Stimulated activated CD8-positive, alpha-beta memory T cell treated with anti-CD3 and anti-CD28 coated beads, Interleukin-4, amount 100 ng/mL, for 48 hours (primary cell): ENCODE measurements around the gene LCN1.
"Not testable (repeated sequence)": the region's sequence is repeated elsewhere in the genome, so short reads cannot be mapped to it uniquely, and the experiment has no call there.

Experiments used
- DNase-seq: peaks from one replicate; pipeline ENCODE4 v3.0.0-alpha.2; 2020

LCN1 gene

DNA sequence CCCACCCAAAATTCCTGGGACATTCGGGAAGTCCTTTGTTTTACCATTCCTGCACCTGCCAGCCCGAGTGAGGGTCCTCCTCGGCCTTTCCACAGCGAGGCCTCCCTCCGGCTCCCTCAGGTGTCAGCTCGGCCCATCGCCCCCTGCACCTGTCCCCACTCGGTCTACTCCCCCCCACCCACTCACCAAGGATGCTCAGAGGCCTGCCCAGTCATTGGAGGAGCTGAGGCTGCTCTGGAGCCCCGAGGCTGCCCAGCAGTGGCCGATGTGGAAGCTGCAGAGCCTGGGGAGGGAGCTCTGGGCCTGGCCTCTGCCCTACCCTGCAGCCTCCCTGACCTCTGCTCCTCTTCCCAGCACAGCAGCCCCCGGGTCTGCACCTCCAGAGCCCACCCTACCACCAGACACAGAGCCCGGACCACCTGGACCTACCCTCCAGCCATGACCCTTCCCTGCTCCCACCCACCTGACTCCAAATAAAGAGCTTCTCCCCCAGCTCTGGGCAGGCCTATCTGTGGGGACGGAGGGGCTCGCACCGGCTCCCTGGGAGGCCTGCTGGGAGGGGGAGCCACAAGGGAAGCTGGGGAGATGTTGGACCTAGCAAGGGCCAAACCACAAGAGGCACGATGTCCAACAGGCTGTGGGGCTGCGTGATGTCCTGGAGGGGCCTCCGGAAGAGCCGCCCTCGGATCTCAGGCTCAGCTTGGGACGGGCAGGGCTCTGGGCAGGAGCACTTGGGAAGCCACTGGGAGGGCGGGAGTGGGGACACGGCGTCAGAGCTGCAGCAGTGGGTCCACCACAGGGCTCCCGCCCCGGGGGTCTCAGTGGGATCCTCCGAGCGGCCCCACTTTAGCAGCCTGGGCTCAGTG is 28.5 kb downstream of the LCN1 start:
- not testable (repeated sequence) for DNase-seq

GRCh38 chr9:135550344-135550918 is 29.2 kb downstream of the LCN1 start:
- no peak for DNase-seq

DNA sequence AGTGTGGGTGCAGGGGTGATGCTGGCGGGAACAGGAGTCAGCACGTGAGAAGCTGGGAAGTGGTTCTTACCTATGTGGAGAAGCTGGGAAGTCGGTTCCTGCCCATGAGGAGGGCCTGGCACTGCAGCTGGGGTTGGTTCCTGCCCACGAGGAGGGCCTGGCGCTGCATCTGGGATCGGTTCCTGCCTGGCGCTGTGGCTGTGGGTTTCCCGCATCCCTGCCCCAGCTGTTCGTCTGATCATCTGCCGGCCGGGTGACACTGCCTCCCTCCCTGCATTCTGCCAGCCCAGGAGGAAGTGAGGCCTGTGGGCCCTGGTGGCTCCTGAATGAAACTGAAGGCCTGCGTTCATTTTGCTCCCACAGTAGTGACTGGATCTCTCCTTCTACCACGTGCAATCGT is 29.8 kb downstream of the LCN1 start:
- no peak for DNase-seq

DNA sequence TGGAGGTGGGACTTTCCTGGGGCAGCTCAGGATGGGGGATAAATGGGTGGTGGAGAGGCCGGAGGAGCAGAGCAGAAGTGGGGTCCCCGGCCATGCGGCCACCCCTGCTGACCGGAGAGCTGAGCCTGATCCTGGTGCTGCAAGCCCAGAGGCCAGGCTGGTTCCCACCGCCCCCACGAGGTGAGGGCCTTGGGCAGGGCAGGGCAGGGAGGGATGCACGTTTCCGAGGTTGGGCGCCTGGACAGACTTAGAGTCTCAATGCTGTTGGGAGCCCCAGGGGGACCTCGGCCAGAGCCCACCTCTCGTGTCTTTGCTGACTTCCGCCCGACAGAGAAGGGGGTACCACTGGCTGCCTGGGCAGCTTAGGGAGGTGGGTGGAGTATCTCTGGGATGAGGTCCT is 30.2 kb downstream of the LCN1 start:
- DNase-seq: no peak

DNA sequence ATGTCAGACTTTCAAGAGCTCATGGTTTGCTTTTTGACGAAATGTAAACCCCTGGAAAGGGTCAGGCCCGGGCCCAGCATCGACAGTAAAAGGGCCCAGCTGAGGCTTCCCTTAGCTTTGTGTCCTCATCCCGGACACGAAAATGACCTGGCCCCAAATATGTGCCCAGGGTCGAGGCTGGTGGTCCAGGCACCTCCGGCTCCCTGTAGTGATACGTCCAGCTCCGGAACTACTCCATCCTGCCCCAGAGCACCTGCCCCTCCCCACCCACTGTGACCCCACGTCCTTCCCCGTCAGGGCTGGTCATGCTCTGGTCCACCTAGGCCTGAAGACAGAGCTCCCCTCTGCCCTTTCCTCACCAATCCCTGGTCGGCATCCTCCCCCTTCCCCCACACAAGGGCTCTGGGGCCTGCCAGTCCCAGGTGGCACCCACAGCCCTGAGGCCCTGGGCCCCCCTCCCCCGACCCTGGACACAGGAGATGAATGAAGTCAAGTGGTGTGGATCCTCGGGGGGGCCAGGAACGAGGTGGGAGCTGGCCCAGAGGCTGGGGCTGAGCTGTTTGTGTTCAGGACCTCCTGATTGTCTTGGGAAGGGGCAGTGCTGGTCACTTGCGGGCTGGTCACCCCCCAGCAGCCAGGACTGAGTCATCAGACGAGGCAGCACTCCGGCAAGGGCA is 30.9 kb downstream of the LCN1 start:
- no peak for DNase-seq

- no peak for DNase-seq
Measured at GRCh38 chr9:135552698-135553171, 31.5 kb downstream of the LCN1 start.

- DNase-seq: no peak
Measured at GRCh38 chr9:135554718-135555117, 33.5 kb downstream of the LCN1 start.

DNA sequence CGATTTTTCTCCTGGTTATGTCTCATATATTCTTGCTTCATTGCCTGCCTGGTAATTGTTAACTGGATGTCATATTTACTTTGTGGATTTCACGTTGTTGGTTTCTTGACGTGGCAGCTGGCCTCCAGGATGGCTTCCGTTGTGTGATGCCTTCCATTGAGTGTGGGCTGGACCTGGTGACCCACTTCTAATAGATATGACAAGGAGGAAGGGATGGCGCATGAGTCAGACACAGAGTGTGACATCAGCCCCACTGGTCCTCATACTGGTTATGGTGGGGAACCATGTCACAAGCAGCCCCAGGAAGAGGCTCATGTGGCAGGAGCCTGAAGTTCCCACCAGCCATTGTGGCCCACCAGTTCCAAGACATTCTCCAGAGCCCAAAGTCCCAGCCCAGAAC is 34.0 kb downstream of the LCN1 start:
- DNase-seq: no peak

DNA sequence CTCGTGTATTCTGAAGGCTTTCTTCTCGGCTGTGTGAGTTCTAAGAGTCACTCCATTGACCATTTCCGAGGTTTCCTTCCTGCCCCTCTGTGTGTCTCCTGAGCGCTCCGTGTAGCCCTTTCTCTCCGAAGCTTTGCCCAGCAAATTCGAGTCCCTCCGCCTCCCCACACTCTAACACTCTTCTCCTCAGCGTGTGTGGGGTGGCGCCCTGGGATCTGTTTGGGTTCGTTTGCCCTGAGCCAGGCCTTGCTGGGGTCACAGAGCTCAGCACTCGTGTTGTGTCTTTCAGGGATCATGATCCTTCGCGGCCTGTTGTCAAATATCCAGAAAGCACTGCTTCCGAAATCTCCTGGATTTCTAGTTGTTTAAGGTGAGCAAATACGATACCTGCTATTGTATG is 34.7 kb downstream of the LCN1 start:
- no peak for DNase-seq

- DNase-seq: no peak
Measured at GRCh38 chr9:135559606-135560005, 38.4 kb downstream of the LCN1 start.

DNA sequence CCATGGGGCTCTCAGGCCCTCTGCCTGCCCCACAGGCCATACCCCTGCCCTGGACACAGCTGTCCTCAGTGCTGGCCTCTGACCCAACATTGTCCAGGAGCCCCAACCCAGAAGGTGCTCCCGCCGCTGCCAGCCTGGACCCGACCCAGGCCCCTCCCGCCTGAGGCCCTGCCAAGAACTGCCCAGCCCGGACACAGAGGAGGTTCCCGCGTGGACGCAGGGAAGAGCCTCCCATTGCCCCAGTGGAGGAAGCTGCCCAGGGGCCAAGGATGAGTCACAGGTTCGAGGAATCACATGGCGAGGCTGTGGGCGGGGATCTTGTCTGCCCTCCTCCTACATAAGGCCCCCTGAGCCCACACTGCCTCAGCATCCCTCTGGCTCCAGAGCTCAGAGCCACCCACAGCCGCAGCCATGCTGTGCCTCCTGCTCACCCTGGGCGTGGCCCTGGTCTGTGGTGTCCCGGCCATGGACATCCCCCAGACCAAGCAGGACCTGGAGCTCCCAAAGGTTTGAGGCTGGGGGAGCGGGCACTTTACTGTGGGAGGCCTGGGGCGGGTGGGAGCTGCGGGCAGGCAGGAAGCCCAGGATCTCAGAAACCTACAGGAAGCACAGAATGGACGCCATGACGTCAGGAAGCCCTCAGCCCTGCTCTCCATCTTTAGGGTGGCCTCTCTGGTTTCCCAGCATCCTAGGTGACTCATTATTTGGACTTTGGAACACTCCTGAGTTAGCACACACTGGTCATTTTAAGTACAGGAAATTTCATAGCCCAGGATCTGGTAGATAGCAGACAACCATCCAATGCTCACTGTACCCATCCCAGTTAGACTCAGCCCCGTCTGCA is 40.4 kb downstream of the LCN1 start, which contains the start of gene PAEP:
Gene PAEP, plus strand, starts transcription at position 366 of the 844 bp plus-strand sequence.
- DNase-seq: no peak

DNA sequence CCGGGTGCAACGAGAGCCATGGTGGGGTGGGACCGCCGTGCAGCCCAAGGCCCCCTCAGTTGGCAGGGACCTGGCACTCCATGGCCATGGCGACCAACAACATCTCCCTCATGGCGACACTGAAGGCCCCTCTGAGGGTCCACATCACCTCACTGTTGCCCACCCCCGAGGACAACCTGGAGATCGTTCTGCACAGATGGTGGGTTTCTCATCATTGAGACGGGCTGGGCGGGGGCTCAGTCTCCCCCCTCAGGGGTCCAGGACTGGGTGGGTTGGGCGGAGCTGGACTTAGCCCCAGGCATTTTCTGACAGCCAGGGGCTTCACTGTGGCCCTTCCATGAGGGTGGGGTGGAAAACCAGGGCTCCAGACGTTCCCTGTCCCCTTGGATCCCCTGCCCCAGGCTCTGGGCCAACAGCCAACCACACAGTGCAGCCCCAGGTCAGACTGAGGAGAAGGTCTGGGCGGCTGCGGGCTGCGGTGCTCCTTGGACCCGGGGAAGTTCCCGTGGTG is 41.0 kb downstream of the LCN1 start:
- DNase-seq: no peak

GRCh38 chr9:135563039-135563476 is 41.8 kb downstream of the LCN1 start:
- no peak for DNase-seq

- no peak for DNase-seq
Measured at GRCh38 chr9:135563858-135564257, 42.6 kb downstream of the LCN1 start.

- no peak for DNase-seq
Measured at GRCh38 chr9:135565141-135565628, 43.9 kb downstream of the LCN1 start.

DNA sequence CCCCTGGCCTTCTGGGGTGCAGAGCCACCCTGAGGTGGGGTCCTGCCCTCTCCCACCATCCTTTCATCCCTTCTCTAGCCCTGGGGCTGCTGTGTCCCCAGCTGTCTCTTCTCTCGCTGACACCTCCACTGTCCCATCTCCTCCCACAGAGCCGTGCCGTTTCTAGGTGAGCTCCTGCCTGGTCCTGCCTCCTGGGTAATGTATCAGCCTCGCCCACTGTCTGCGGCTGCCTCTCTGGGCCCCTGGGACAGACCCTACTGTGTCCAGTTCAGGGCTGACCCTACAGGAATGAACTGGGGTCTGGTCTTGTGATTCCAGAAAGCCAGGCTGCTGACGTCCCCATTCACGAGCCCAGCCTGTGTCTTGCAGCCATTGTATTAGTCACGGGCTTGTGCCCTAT is 44.4 kb downstream of the LCN1 start:
- DNase-seq: no peak

DNA sequence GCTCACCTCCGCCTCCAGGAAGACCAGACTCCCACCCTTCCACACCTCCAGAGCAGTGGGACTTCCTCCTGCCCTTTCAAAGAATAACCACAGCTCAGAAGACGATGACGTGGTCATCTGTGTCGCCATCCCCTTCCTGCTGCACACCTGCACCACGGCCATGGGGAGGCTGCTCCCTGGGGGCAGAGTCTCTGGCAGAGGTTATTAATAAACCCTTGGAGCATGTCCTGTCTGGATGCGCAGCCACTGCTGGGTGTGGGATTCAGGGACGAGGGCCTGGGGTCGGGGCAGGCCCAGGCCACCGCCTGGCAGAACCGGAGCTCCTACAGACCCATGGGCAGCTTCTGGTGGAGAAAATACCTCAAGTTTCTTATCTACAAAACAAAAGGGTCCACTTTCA is 45.3 kb downstream of the LCN1 start:
- no peak for DNase-seq

DNA sequence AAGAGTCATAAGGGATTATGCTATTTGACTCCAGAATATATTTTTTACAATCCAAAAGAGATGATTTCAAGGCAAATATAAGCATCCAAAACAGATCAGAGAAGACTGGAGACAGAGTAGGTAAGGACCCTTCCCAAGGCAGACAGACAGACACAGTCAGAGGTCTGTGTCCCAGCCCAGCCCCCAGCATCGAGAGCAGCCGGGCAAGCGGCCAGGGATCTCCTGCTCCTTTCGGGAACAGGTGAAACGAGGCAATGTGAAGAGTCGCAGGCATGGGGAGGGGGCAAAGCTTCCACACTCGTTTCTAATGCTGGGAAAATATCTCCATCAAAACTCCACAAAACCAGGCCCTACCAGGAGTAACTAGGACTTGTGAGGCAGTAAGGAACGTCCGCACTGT is 46.1 kb downstream of the LCN1 start:
- no peak for DNase-seq

DNA sequence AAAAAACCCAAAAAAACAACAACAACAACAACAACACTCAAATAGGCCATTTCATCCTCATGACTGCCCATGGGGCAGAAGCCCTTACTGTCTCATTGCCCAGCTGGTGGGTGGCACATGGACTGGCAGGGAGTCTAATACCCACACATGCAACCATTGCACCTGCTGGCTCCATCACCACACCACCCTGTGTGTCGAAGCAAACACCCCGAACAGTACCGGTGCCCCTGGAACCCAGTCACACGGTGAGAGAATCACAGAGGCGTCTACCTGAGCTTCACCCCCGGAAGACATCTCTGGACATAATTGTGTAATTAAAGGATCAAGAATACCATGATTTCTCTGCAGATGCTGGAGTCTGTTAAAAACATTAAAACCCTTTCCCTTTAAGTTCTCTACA is 46.8 kb downstream of the LCN1 start:
- DNase-seq: no peak

DNA sequence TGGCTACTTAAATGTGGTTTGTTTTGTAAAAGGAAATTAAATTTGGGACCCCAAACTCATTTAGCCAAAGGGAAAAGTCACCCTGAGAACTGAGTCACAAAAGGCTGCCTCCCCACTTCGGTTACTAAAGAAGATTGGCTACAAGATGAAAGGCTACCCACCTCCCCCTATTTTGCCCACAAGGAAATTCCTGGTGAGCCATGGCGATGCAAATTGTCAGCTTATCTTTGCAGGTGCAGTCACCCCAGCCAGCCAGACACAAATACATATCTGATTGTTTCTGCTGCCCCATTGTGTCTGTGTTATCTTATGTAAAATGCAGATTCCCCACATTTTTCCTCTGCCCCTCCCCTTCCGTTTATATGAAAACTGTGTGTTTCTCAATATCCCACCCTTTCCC is 49.2 kb downstream of the LCN1 start:
- DNase-seq: no peak

DNA sequence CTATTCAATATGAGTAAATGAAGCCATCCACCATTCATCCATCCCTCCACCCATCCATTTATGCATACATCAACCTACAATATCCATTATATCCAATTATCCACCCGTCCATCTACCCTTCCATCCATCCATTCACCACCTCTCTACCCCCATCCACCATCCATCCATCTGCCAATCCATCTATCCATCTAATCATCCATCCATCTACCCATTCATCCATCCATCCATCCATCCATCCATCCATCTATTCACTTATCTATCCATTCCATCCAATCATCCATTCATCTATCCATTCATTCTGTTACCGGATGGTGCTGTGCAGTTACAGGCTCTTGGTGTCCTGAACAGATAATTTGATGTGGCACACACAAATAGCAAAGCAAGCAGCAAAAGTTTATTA is 51.0 kb downstream of the LCN1 start:
- DNase-seq: no peak

DNA sequence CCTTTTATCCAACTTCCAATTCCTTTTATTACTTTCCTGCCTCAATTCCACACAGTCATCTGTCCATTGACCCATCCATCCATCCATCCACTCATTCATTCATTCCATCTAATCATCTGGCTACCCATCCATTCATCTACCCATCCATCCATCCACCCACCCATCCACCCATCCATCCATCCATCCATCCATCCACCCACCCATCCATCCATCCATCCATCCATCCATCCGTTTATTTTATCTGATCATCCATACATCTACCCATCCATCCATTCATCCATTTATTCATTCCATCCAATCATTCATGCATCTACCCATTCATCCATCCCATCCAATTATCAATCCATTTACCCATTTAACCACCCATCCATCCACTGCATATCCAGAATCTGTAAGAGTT is 51.9 kb downstream of the LCN1 start:
- no peak for DNase-seq

GRCh38 chr9:135574331-135574730 is 53.1 kb downstream of the LCN1 start:
- no peak for DNase-seq
